GM12878 (cell line): ENCODE results near the gene B4GALT5. TPM values are rescaled to one million over a fixed set of nuclear protein-coding genes. Genes with fewer than 3 reads are reported as not detected.

Experiments
- ATAC-seq: fragments of 200-7000 bp; cut with Tn5 transposase; 3 replicates; pipeline ENCODE4 v1.9.1; 2020; ENCODE audit warnings: mild to moderate bottlenecking, moderate library complexity
- BruUV-seq: library from RNA; stranded (reverse); fragments of 400-500 nt; replicated peaks from 2 replicates; lab custom pipeline; 2021; lab: Mats Ljungman, UMichigan
- CTCF ChIA-PET: fragments of 300-600 bp; sonication (Branson Sonifier 250); formaldehyde crosslinking; extraction: SDS; loops from one replicate; lab custom pipeline; 2021; ENCODE audit warnings: inconsistent platforms; lab: Yijun Ruan, JAX
- POLR2A ChIA-PET: fragments of 350-600 bp; formaldehyde crosslinking; extraction: SDS; loops from one replicate; lab custom pipeline; 2021; ENCODE audit warnings: inconsistent platforms; lab: Charles Lee
- RAD21 ChIA-PET: fragments of 300-600 bp; sonication (Branson Sonifier 250); formaldehyde crosslinking; loops from one replicate; lab custom pipeline; 2023; ENCODE audit warnings: antibody characterized with exemption; ENCODE audit not compliant: unreplicated experiment; lab: Charles Lee
- SMC1A ChIA-PET: fragments of 300-600 bp; sonication (Branson Sonifier 250); formaldehyde crosslinking; loops from one replicate; lab custom pipeline; 2023; ENCODE audit not compliant: unreplicated experiment, uncharacterized antibody; lab: Charles Lee
- DNase-seq: peaks from one replicate; pipeline ENCODE4 v3.0.0-alpha.2; 2011; ENCODE audit warnings: low read depth, low spot score
- FAIRE-seq: peaks from 3 replicates; lab custom pipeline; 2011; peaks lifted over from hg19 to GRCh38; lab: Jason Lieb, UNC
- H2AFZ ChIP-seq: 2 replicates; pipeline ENCODE4 v1.6.0; 2011; ENCODE audit warnings: low read depth, low read length, control low read depth; ENCODE audit not compliant: control insufficient read depth
- H3K27ac ChIP-seq: 2 replicates; pipeline ENCODE4 v1.5.1; 2011; ENCODE audit warnings: control low read depth; ENCODE audit not compliant: control insufficient read depth, insufficient read depth
- H3K27me3 ChIP-seq, 2 experiments: replicated peaks in 1 of 2; 2 replicates each; pipeline versions ENCODE4 v1.6.0 to v1.6.1; 2011; ENCODE audit warnings: low read length in 1 of 2; ENCODE audit not compliant: control insufficient read depth in 2 of 2, insufficient read depth in 2 of 2
- H3K36me3 ChIP-seq, 2 experiments: 2 replicates each; pipeline ENCODE4 v1.5.1; 2011; ENCODE audit warnings: low read length in 1 of 2; ENCODE audit not compliant: control insufficient read depth in 2 of 2, insufficient read depth in 2 of 2
- H3K4me1 ChIP-seq: 2 replicates; pipeline ENCODE4 v1.6.1; 2011; ENCODE audit warnings: mild to moderate bottlenecking, low read length, moderate library complexity, mixed read lengths; ENCODE audit not compliant: control insufficient read depth, insufficient read depth
- H3K4me2 ChIP-seq: 2 replicates; pipeline ENCODE4 v1.6.0; 2011; ENCODE audit warnings: control low read depth; ENCODE audit not compliant: control insufficient read depth, insufficient read depth
- H3K4me3 ChIP-seq: fragments of 200-600 bp; sonication (generic); 2 replicates; pipeline ENCODE4 v1.5.1; 2016
- H3K79me2 ChIP-seq: 2 replicates; pipeline ENCODE4 v1.6.0; 2011; ENCODE audit warnings: low read length; ENCODE audit not compliant: control insufficient read depth, insufficient read depth
- H3K9ac ChIP-seq: 2 replicates; pipeline ENCODE4 v1.8.0; 2011; ENCODE audit warnings: low read length, control low read depth, mixed read lengths; ENCODE audit not compliant: control insufficient read depth, insufficient read depth
- H3K9me3 ChIP-seq: replicated peaks from 3 replicates; pipeline ENCODE4 v1.5.1; 2011; ENCODE audit warnings: mild to moderate bottlenecking, low read length; ENCODE audit not compliant: control insufficient read depth, insufficient read depth
- H4K20me1 ChIP-seq: 2 replicates; pipeline ENCODE4 v1.6.0; 2011; ENCODE audit not compliant: control insufficient read depth, insufficient read depth
- CBFB ChIP-seq: IDR thresholded peaks from 2 replicates; pipeline ENCODE4 v1.6.1; 2016; ENCODE audit warnings: antibody characterized with exemption, low read depth
- FOS ChIP-seq: IDR thresholded peaks from 3 replicates; pipeline ENCODE4 v1.6.1; 2011; ENCODE audit warnings: borderline replicate concordance; ENCODE audit not compliant: insufficient read length; ENCODE audit errors: extremely low read depth
- IKZF2 ChIP-seq, 2 experiments: fragments of 450-650 bp; IDR thresholded peaks; 2 replicates each; pipeline ENCODE4 v1.6.1; 2017; ENCODE audit warnings: mild to moderate bottlenecking in 2 of 2, moderate library complexity in 2 of 2
- POLR2AphosphoS5 ChIP-seq: IDR thresholded peaks from 2 replicates; pipeline ENCODE4 v1.6.1; 2011; ENCODE audit warnings: mild to moderate bottlenecking, low read length, inconsistent platforms
- RFX5 ChIP-seq: IDR thresholded peaks from 2 replicates; pipeline ENCODE4 v1.6.1; 2011; ENCODE audit warnings: low read depth, low read length, improper control_type of control experiment
- SMARCA5 ChIP-seq: fragments of 450-650 bp; IDR thresholded peaks from 2 replicates; pipeline ENCODE4 v1.6.1; 2017; ENCODE audit warnings: mild to moderate bottlenecking
- SPI1 ChIP-seq: IDR thresholded peaks from 2 replicates; pipeline ENCODE4 v1.6.1; 2011; ENCODE audit warnings: low read depth, mild to moderate bottlenecking, low read length, moderate library complexity, borderline replicate concordance; ENCODE audit not compliant: insufficient read depth
- SREBF2 ChIP-seq: IDR thresholded peaks from 2 replicates; pipeline ENCODE4 v1.6.1; 2012; ENCODE audit warnings: mild to moderate bottlenecking, low read length
- STAT1 ChIP-seq: fragments of 450-650 bp; conservative IDR thresholded peaks from 2 replicates; pipeline ENCODE4 v1.6.1; 2014; ENCODE audit warnings: antibody characterized with exemption, mild to moderate bottlenecking
- SUPT20H ChIP-seq: IDR thresholded peaks from 2 replicates; pipeline ENCODE4 v1.6.1; 2011; ENCODE audit warnings: low read depth, mild to moderate bottlenecking, low read length, moderate library complexity, borderline replicate concordance; ENCODE audit not compliant: control insufficient read depth
- YY1 ChIP-seq: IDR thresholded peaks from 2 replicates; pipeline ENCODE4 v1.6.1; 2011; ENCODE audit warnings: low read depth, mild to moderate bottlenecking, low read length
- ZNF622 ChIP-seq: fragments of 450-650 bp; IDR thresholded peaks from 2 replicates; pipeline ENCODE4 v1.6.1; 2017; ENCODE audit warnings: mild to moderate bottlenecking, inconsistent platforms
- in situ Hi-C: fragments of 300-500 bp; cut with MboI; formaldehyde crosslinking; loops from 9 replicates; pipeline ENCODE4 v1.14.3; 2018; ENCODE audit warnings: mixed read lengths
- intact Hi-C: fragments of 100-400 bp; cut with micrococcal nuclease; formaldehyde crosslinking; loops from one replicate; pipeline ENCODE4 v1.14.2; 2022; ENCODE audit not compliant: unreplicated experiment
- polyA plus RNA-seq, 11 experiments: library from polyadenylated mRNA; depleted of rRNA in 4 of 11; unstranded in 6 of 11; stranded (reverse) in 5 of 11; fragments of >200 nt; fragmentation: Nextera tagmentation in 4 of 11; fragmentation: Illumina TruSeq in 1 of 11; extraction: Ambion mirVana in 4 of 11; extraction: Trizol in 1 of 11; gene quantifications; 1 replicate in 1 of 11; 2 replicates in 10 of 11; pipeline versions ENCODE4 v1.2.1 to v1.2.3, GENCODE V29; 2011 to 2016; ENCODE audit warnings: inconsistent platforms in 2 of 11, missing spikeins in 2 of 11, low read depth in 1 of 11
- total RNA-seq, 4 experiments: library from RNA; depleted of rRNA in 3 of 4; stranded (reverse); fragments of >200 nt in 3 of 4; fragmentation: Illumina TruSeq in 1 of 4; extraction: Trizol in 1 of 4; gene quantifications; 2 replicates each; pipeline versions ENCODE4 v1.2.1 to v1.2.3, GENCODE V29; 2013 to 2021
- TF ChIP-seq, protein P1 (sequence below): IDR thresholded peaks from 2 replicates; pipeline ENCODE4 v1.6.1; 2012; ENCODE audit warnings: mild to moderate bottlenecking, low read depth, low read length
- TF ChIP-seq, protein P2 (sequence below): fragments of 450-650 bp; IDR thresholded peaks from 2 replicates; pipeline ENCODE4 v1.6.1; 2016; ENCODE audit warnings: mild to moderate bottlenecking, moderate library complexity, borderline replicate concordance
- TF ChIP-seq, protein P3 (sequence below): fragments of 450-650 bp; IDR thresholded peaks from 2 replicates; pipeline ENCODE4 v1.6.1; 2018; ENCODE audit warnings: mild to moderate bottlenecking, low read depth, moderate library complexity; ENCODE audit not compliant: partially characterized antibody

The B4GALT5 gene
- total and polyA plus RNA-seq, 10 of the 15 experiments (the other 5 are each of a cell fraction or from before 2014, with no cell fraction given), result 2.0 to 55.5 (median 20.2) TPM

DNA sequence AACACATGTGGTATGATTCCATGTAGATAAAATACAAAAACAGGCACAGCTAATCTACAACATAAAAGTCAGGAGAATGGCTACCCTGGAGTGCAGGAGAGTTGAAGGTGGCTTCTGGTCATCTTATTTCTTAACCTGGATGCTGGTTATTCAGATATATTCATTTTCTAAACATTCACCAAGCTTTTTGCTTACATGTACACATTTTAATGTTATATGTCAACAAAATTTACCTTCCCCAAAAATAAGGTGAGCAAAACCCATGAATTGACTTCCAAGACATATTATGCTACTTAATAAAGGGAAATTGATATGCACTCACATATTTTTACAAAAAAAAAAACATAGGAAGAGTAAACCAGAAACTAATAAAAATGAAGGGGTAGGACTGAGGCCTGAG lies 50.6 kb downstream of the B4GALT5 start:
- intact Hi-C loops, result no loop called here
- Histone ChIP-seq H3K4me3 (no peak overlapping the region), H3K9me3 (no peaks in the 10 kb centered on the region), H2AFZ (no peak overlapping the region), H3K9ac (no peak overlapping the region), H3K27me3 (no peaks in the 10 kb centered on the region), H3K4me1 (peaks cover 45% of the 10 kb centered on the region), H3K79me2 (peaks cover 88% of the 10 kb centered on the region), H3K27ac (no peak overlapping the region; the same call in 1 of the 2 replicates), H3K4me2 (no peak overlapping the region), H4K20me1 (no peaks in the 10 kb centered on the region), H3K36me3 (peaks cover 0 to 2% of the 10 kb centered on the region in 2 experiments; a peak in 1 of 4 replicates)
- SMC1A ChIA-PET, result interaction anchor here (1.0 to 2.1 kb wide), 16 partner anchors 11 to 183 kb away, joined by 3 to 8 read pairs (median 5); partner anchors contain the start of gene B4GALT5
- ATAC-seq (no peak), DNase-seq (no peak), FAIRE-seq (no peak)
- CTCF ChIA-PET, result interaction anchor here (0.6 to 1.8 kb wide), 6 partner anchors 28 to 55 kb away, joined by 3 to 9 read pairs (median 4); no protein-coding TSS in a partner anchor
- POLR2A ChIA-PET, result interaction anchor here (1.0 to 1.2 kb wide), 3 partner anchors 16 to 46 kb away, joined by 3 to 6 read pairs (median 3); no protein-coding TSS in a partner anchor
- in situ Hi-C loops, result no loop called here
- no TSS peak for BruUV-seq
- RAD21 ChIA-PET, result interaction anchor here (0.9 to 1.9 kb wide), 6 partner anchors 9 to 178 kb away, joined by 3 to 11 read pairs (median 4); no protein-coding TSS in a partner anchor
- no peak for TF ChIP-seq SREBF2
- TF ChIP-seq STAT1, result no peak
- TF ChIP-seq POLR2AphosphoS5, result no peak
- TF ChIP-seq, protein P1, sequence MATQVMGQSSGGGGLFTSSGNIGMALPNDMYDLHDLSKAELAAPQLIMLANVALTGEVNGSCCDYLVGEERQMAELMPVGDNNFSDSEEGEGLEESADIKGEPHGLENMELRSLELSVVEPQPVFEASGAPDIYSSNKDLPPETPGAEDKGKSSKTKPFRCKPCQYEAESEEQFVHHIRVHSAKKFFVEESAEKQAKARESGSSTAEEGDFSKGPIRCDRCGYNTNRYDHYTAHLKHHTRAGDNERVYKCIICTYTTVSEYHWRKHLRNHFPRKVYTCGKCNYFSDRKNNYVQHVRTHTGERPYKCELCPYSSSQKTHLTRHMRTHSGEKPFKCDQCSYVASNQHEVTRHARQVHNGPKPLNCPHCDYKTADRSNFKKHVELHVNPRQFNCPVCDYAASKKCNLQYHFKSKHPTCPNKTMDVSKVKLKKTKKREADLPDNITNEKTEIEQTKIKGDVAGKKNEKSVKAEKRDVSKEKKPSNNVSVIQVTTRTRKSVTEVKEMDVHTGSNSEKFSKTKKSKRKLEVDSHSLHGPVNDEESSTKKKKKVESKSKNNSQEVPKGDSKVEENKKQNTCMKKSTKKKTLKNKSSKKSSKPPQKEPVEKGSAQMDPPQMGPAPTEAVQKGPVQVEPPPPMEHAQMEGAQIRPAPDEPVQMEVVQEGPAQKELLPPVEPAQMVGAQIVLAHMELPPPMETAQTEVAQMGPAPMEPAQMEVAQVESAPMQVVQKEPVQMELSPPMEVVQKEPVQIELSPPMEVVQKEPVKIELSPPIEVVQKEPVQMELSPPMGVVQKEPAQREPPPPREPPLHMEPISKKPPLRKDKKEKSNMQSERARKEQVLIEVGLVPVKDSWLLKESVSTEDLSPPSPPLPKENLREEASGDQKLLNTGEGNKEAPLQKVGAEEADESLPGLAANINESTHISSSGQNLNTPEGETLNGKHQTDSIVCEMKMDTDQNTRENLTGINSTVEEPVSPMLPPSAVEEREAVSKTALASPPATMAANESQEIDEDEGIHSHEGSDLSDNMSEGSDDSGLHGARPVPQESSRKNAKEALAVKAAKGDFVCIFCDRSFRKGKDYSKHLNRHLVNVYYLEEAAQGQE, result no peak
- TF ChIP-seq YY1, result no peak
- no peak for TF ChIP-seq SUPT20H
- TF ChIP-seq IKZF2 (IDR thresholded peaks at IDR 0.05), result no peak
- no peak for TF ChIP-seq CBFB
- TF ChIP-seq, protein P2, sequence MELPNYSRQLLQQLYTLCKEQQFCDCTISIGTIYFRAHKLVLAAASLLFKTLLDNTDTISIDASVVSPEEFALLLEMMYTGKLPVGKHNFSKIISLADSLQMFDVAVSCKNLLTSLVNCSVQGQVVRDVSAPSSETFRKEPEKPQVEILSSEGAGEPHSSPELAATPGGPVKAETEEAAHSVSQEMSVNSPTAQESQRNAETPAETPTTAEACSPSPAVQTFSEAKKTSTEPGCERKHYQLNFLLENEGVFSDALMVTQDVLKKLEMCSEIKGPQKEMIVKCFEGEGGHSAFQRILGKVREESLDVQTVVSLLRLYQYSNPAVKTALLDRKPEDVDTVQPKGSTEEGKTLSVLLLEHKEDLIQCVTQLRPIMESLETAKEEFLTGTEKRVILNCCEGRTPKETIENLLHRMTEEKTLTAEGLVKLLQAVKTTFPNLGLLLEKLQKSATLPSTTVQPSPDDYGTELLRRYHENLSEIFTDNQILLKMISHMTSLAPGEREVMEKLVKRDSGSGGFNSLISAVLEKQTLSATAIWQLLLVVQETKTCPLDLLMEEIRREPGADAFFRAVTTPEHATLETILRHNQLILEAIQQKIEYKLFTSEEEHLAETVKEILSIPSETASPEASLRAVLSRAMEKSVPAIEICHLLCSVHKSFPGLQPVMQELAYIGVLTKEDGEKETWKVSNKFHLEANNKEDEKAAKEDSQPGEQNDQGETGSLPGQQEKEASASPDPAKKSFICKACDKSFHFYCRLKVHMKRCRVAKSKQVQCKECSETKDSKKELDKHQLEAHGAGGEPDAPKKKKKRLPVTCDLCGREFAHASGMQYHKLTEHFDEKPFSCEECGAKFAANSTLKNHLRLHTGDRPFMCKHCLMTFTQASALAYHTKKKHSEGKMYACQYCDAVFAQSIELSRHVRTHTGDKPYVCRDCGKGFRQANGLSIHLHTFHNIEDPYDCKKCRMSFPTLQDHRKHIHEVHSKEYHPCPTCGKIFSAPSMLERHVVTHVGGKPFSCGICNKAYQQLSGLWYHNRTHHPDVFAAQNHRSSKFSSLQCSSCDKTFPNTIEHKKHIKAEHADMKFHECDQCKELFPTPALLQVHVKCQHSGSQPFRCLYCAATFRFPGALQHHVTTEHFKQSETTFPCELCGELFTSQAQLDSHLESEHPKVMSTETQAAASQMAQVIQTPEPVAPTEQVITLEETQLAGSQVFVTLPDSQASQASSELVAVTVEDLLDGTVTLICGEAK, result no peak
- no peak for TF ChIP-seq SPI1
- no peak for TF ChIP-seq RFX5
- no peak for TF ChIP-seq SMARCA5
- TF ChIP-seq FOS, result no peak
- TF ChIP-seq, protein P3, sequence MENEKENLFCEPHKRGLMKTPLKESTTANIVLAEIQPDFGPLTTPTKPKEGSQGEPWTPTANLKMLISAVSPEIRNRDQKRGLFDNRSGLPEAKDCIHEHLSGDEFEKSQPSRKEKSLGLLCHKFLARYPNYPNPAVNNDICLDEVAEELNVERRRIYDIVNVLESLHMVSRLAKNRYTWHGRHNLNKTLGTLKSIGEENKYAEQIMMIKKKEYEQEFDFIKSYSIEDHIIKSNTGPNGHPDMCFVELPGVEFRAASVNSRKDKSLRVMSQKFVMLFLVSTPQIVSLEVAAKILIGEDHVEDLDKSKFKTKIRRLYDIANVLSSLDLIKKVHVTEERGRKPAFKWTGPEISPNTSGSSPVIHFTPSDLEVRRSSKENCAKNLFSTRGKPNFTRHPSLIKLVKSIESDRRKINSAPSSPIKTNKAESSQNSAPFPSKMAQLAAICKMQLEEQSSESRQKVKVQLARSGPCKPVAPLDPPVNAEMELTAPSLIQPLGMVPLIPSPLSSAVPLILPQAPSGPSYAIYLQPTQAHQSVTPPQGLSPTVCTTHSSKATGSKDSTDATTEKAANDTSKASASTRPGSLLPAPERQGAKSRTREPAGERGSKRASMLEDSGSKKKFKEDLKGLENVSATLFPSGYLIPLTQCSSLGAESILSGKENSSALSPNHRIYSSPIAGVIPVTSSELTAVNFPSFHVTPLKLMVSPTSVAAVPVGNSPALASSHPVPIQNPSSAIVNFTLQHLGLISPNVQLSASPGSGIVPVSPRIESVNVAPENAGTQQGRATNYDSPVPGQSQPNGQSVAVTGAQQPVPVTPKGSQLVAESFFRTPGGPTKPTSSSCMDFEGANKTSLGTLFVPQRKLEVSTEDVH, result no peak
- TF ChIP-seq ZNF622, result no peak
